Measurements from ENCODE around the gene OLIG2.

- TF ChIP-seq CTCF (conservative IDR thresholded peaks at IDR 0.05; ENCODE audit: low read length) (no peak), EZH2phosphoT487 (IDR thresholded peaks at IDR 0.05; ENCODE audit: borderline replicate concordance, low read depth, low read length) (no peak)
Observed at GRCh38 chr21:33019516-33019884, 6.2 kb upstream of the OLIG2 start.

Measured in OCI-LY7 (cell line).